Psoas muscle (tissue), 8 donors: ENCODE results near the gene OR14C36. TPM values are rescaled to one million over a fixed set of nuclear protein-coding genes. Genes with fewer than 3 reads are reported as not detected.
"Not testable (repeated sequence)": the region's sequence is repeated elsewhere in the genome, so short reads cannot be mapped to it uniquely, and the experiment has no call there.

Source experiments
- ATAC-seq, 4 donors: fragments of 200-7000 bp; cut with Tn5 transposase; one replicate each; pipeline ENCODE4 v1.9.1; 2020; ENCODE audit warnings: moderate library complexity in 3 of 4, mild to moderate bottlenecking in 2 of 4
- DNase-seq, 2 donors: peaks; one replicate each; pipeline ENCODE4 v3.0.0-alpha.2; 2020
- H3K27ac ChIP-seq: fragments of 200-600 bp; one replicate; pipeline ENCODE4 v1.8.0; 2022
- H3K27me3 ChIP-seq, 3 donors: fragments of 200-600 bp in 1 of 3; one replicate each; pipeline versions ENCODE4 v1.6.1 to v1.8.0; 2013 to 2022; ENCODE audit warnings: low read length in 2 of 3, mild to moderate bottlenecking in 2 of 3, moderate library complexity in 1 of 3; ENCODE audit not compliant: insufficient read depth in 3 of 3
- H3K36me3 ChIP-seq, 2 donors: fragments of 200-600 bp in 1 of 2; one replicate each; pipeline versions ENCODE4 v1.6.1 to v1.8.0; 2013 to 2022; ENCODE audit warnings: low read depth in 1 of 2, mild to moderate bottlenecking in 1 of 2, moderate library complexity in 1 of 2; ENCODE audit not compliant: insufficient read depth in 1 of 2
- H3K4me1 ChIP-seq: fragments of 200-600 bp; one replicate; pipeline ENCODE4 v1.8.0; 2022
- H3K4me3 ChIP-seq: fragments of 200-600 bp; one replicate; pipeline ENCODE4 v1.8.0; 2022; ENCODE audit warnings: mild to moderate bottlenecking
- H3K9me3 ChIP-seq: fragments of 200-600 bp; one replicate; pipeline ENCODE4 v1.8.0; 2022
- WGBS, 3 donors: extraction: QIAGEN DNeasy Blood & Tissue Kit; methylation state at CpG; one replicate each; pipeline versions ENCODE4 v1.1.6 to v1.1.7; 2013; 5-methylcytosine and 5-hydroxymethylcytosine counted together
- intact Hi-C, 2 donors: fragments of 100-400 bp; cut with DNase I; formaldehyde crosslinking; loops; one replicate each; pipeline versions ENCODE4 v1.11.0 to v1.14.2; 2022
- long read RNA-seq, 2 donors: library from polyadenylated mRNA; unstranded; transcript quantifications; one replicate each; pipeline ENCODE4 v2.0.0, GENCODE V29; 2021
- polyA plus RNA-seq, 3 donors: library from polyadenylated mRNA; stranded (reverse); fragments of 200-250 nt; gene quantifications; one replicate each; pipeline ENCODE4 v1.2.3, GENCODE V29; 2013
- total RNA-seq, 4 donors: library from RNA; stranded (reverse); fragmentation: NEBNext Ultra II Directional in 2 of 4; extraction: Animal tissue kit (Norgen Biotek cat#: 25700) in 2 of 4; gene quantifications; one replicate each; pipeline versions ENCODE4 v1.2.1 to v1.2.4, GENCODE V29; 2021 to 2023
- TF ChIP-seq, protein P1 (sequence below): fragments of 200-600 bp; IDR thresholded peaks from one replicate; pipeline ENCODE4 v1.8.0; 2022; ENCODE audit warnings: antibody characterized with exemption
- donor health status: healthy with polysubstance abuse.
- donor health status: DM: no; HTN: no; CAD: no; lungs with moderate emphysema.
- donor health status: Bipolar disorder and iron deficiency.
- donor health status: healthy.
- donor health status: DM: yes; HTN: yes; CAD: no.
- donor health status: DM: no; HTN: no; CAD: no.
- donor health status: DM: no; HTN: no; CAD: no.
- donor health status: DM: yes; HTN: yes; CAD: no.

The OR14C36 gene, protein sequence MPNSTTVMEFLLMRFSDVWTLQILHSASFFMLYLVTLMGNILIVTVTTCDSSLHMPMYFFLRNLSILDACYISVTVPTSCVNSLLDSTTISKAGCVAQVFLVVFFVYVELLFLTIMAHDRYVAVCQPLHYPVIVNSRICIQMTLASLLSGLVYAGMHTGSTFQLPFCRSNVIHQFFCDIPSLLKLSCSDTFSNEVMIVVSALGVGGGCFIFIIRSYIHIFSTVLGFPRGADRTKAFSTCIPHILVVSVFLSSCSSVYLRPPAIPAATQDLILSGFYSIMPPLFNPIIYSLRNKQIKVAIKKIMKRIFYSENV
- total RNA-seq, result not detected
- not detected for polyA plus RNA-seq
- long read RNA-seq, donor 1, result 0 reads
- long read RNA-seq, donor 2, result 0 reads

DNA sequence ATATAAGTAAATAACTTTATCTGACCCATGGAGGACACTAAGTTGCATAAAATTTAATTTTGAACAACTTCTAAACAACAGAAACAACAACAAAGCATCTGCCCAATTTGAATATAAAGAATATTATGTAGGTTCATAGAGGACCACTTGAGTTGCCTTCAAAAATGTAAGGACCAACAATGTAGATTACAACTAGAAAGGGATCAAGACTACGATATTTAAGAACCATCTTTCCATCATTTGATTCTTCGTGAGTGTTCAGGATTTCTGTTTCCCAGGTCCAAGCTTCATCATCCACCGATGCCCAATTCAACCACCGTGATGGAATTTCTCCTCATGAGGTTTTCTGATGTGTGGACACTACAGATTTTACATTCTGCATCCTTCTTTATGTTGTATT, at the start of gene OR14C36:
Gene OR14C36 (plus strand): TSS at position 301 of the 400 bp plus-strand sequence. CDS start 0 bp downstream, at position 301.
- WGBS, 3 donors, result 58 to 83% (median 72%) methylated on average over 4 of the region's 4 CpGs
- intact Hi-C loops, result no loop called here

DNA sequence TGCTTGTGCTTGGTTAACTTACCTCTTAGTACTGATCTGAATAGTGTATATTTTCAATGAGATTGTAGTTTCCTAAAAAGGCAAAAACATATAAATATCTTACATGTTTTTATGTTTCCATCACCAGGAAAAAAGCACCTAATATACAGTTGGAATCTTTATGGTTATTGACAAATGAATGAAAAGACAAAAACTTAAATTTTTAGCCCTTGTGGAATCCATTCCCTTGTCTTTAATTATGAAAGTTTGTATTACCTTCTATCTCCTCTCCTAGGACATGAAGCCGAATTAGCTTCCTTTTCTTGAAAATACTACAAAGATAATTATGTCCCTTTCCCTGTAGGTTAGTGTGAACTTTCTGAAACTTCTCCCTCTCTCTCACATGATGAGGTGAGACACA, 45.3 kb upstream of the OR14C36 start, which contains the start of gene OR2T12:
Gene OR2T12 (minus strand): TSS at position 101 of the 400 bp plus-strand sequence. CDS start 7,846 bp downstream, outside the sequence.
- DNase-seq (no peak), ATAC-seq (no peak)
- no peak within 1 kb of the TSS for H3K4me3 ChIP-seq
- intact Hi-C loops, result no loop called here
- 75 to 86% (median 81%) methylated on average over 1 of the region's 1 CpG for WGBS, 3 donors
- TF ChIP-seq, protein P1, sequence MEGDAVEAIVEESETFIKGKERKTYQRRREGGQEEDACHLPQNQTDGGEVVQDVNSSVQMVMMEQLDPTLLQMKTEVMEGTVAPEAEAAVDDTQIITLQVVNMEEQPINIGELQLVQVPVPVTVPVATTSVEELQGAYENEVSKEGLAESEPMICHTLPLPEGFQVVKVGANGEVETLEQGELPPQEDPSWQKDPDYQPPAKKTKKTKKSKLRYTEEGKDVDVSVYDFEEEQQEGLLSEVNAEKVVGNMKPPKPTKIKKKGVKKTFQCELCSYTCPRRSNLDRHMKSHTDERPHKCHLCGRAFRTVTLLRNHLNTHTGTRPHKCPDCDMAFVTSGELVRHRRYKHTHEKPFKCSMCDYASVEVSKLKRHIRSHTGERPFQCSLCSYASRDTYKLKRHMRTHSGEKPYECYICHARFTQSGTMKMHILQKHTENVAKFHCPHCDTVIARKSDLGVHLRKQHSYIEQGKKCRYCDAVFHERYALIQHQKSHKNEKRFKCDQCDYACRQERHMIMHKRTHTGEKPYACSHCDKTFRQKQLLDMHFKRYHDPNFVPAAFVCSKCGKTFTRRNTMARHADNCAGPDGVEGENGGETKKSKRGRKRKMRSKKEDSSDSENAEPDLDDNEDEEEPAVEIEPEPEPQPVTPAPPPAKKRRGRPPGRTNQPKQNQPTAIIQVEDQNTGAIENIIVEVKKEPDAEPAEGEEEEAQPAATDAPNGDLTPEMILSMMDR, result no peak
- no peaks in the 10 kb centered on the region for H3K27me3 ChIP-seq
- H3K4me1 ChIP-seq, result no peaks in the 10 kb centered on the region
- H3K36me3 ChIP-seq, result no peaks in the 10 kb centered on the region
- H3K27ac ChIP-seq, result no peak within 1 kb of the TSS
- H3K9me3 ChIP-seq, result no peaks in the 10 kb centered on the region

More for the DNA sequence above, at the start of gene OR14C36:
- DNase-seq (no peak), ATAC-seq (no peak)
- Histone ChIP-seq H3K36me3 (no peaks in the 10 kb centered on the region), H3K4me3 (no peak within 1 kb of the TSS), H3K27me3 (no peaks in the 10 kb centered on the region), H3K4me1 (no peaks in the 10 kb centered on the region), H3K9me3 (no peaks in the 10 kb centered on the region), H3K27ac (no peak within 1 kb of the TSS)
- TF ChIP-seq, protein P1, result no peak

DNA sequence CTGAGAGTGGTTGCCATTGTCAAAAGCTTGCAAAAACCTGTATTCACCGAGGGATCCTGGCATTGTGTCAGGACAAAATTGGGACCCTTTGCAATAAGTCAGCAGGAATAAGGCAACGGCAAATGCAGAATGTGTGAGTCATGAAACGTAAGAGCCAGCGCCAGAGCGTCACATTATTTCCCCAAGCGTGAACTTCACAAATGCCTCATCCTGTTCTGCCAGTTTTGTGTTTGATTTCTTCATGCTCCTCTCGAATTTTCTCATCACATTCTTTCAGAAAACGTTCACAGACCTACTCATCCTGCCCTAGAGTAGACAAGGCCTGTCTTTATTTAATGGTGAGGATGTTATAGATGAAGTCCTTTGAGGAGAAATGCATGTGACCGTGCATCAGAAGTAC, 42.9 kb upstream of the OR14C36 start:
- H3K36me3 ChIP-seq, H3K4me1 ChIP-seq, H3K27ac ChIP-seq, ATAC-seq, DNase-seq, H3K4me3 ChIP-seq, intact Hi-C loops, H3K9me3 ChIP-seq, H3K27me3 ChIP-seq: not testable (repeated sequence)
- WGBS, 3 donors, result 65 to 77% (median 74%) methylated on average over 9 of the region's 9 CpGs

DNA sequence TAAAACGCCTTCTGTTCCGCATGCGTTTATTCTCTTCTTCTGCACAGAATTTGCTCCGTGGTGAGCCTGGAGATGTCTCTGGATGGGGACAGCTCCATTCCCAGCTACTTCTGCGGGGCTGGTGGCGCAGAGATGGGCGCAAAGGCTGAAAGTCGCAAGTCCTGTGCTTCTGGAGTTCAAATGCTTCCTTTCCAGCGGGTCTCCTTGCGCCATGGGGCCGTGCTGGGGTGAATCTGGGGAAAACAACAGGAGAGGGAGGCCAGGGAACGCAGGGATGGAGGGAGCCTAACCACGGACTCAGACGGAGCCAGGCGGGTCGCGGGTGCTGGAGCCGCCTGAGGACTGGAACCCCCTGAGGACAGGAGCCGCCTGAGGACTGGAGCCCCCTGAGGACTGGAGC, 42.5 kb upstream of the OR14C36 start:
- Histone ChIP-seq H3K36me3 (no peaks in the 10 kb centered on the region), H3K27me3 (no peaks in the 10 kb centered on the region), H3K9me3 (no peaks in the 10 kb centered on the region), H3K4me3 (no peak overlapping the region), H3K4me1 (no peaks in the 10 kb centered on the region), H3K27ac (no peak overlapping the region)
- TF ChIP-seq, protein P1, result no peak
- intact Hi-C loops, result no loop called here
- 87 to 90% (median 88%) methylated on average over 19 of the region's 19 CpGs for whole genome bisulfite sequencing, 3 donors
- ATAC-seq (no peak), DNase-seq (no peak)

- H3K4me1 ChIP-seq, ATAC-seq, H3K4me3 ChIP-seq, H3K27ac ChIP-seq, H3K27me3 ChIP-seq, H3K9me3 ChIP-seq, H3K36me3 ChIP-seq, DNase-seq, intact Hi-C loops: not testable (repeated sequence)
- 83 to 85% (median 84%) methylated on average over 15 of the region's 15 CpGs for WGBS, 3 donors
Measured at GRCh38 chr1:248306740-248307139, 41.8 kb upstream of the OR14C36 start.
